Body of pancreas (tissue), 4 donors: ENCODE results near the gene LY6G6D. TPM values are rescaled to one million over a fixed set of nuclear protein-coding genes. Genes with fewer than 3 reads are reported as not detected.

Experiments used
- ATAC-seq: fragments of 150-250 bp; one replicate; pipeline ENCODE4 v1.9.1; 2016
- DNase-seq, 4 donors: peaks; one replicate each; pipeline ENCODE4 v3.0.0-alpha.2; 2019
- H3K27ac ChIP-seq, 4 donors: fragments of 200-600 bp; sonication (generic); 1 replicate in 3 of 4; 2 replicates in 1 of 4; pipeline versions ENCODE4 v1.5.1 to v1.6.1; 2016 to 2019; ENCODE audit warnings: mild to moderate bottlenecking in 1 of 4, mixed read lengths in 1 of 4, moderate library complexity in 1 of 4
- H3K27me3 ChIP-seq, 2 donors: fragments of 200-600 bp; sonication (generic); one replicate each; pipeline ENCODE4 v1.6.0; 2016; ENCODE audit warnings: mild to moderate bottlenecking in 1 of 2
- H3K36me3 ChIP-seq, 2 donors: fragments of 200-600 bp; sonication (generic); replicated peaks in 1 of 2; 2 replicates each; pipeline ENCODE4 v1.5.1; 2016; ENCODE audit warnings: low read depth in 2 of 2; ENCODE audit not compliant: insufficient read depth in 1 of 2
- H3K4me1 ChIP-seq: fragments of 200-600 bp; sonication (generic); one replicate; pipeline ENCODE4 v1.6.0; 2016
- H3K4me3 ChIP-seq, 2 donors: fragments of 200-600 bp; sonication (generic); 1 replicate in 1 of 2; 2 replicates in 1 of 2; pipeline ENCODE4 v1.5.1; 2016 to 2019
- H3K9me3 ChIP-seq, 3 donors: fragments of 200-600 bp; sonication (generic); 1 replicate in 2 of 3; 2 replicates in 1 of 3; pipeline ENCODE4 v1.5.1; 2016
- POLR2A ChIP-seq, 3 donors: fragments of 450-650 bp; IDR thresholded peaks; one replicate each; pipeline ENCODE4 v1.6.1; 2016; ENCODE audit warnings: antibody characterized with exemption in 3 of 3, mild to moderate bottlenecking in 2 of 3
- WGBS, 2 donors: methylation state at CpG; one replicate each; pipeline ENCODE4 v1.1.5; 2017; 5-methylcytosine and 5-hydroxymethylcytosine counted together
- intact Hi-C: fragments of 100-400 bp; cut with DNase I; formaldehyde crosslinking; loops from one replicate; pipeline ENCODE4 v1.15.1; 2023
- total RNA-seq, 2 donors: library from RNA; depleted of rRNA; stranded (reverse); fragments of >200 nt; gene quantifications; one replicate each; pipeline ENCODE4 v1.1.0, GENCODE V29; 2016
- TF ChIP-seq, protein P1 (sequence below), 7 experiments: fragments of 450-650 bp in 4 of 7; fragments of 200-600 bp in 3 of 7; sonication (generic) in 3 of 7; IDR thresholded peaks; one replicate each; pipeline ENCODE4 v1.5.1; 2016 to 2019; ENCODE audit warnings: antibody characterized with exemption in 7 of 7

LY6G6D gene
- total RNA-seq, 2 donors from 2014 or later, result not detected

DNA sequence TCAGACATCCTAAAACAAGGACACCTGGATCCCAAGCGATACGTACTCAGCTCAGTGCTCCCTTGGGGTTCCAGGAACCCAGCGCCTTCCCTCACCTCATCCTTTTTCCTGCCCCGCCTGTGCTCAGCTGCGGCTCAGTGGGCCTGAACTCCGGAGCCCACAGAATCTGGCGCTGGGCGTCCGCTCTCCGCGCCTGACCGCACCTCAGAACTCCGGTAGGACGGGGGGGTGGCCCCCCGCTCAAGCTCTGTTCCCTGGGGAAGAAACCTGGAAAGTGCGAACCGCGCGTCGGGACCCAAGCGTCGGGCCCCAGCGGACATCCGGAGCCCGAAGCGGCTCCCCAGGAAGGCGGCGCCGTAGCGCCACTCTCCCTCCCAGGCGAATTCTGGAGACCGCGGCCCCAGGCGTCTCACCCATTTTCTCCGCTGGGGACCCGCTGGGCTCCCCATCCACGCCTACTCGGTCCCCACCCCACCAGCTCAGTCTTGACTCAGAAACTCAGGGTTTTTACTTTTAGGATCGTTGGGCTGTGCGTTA lies 33.9 kb upstream of the LY6G6D start:
- intact Hi-C loops, result loop anchor here (5.0 kb wide), 1 partner anchor 271 kb away; no protein-coding TSS in a partner anchor
- Histone ChIP-seq H3K9me3 (no peaks in the 10 kb centered on the region), H3K27me3 (no peaks in the 10 kb centered on the region), H3K27ac (peak overlapping the region in 3 of 4 donors; percentile 59 to 82 (median 70)), H3K36me3 (no peaks in the 10 kb centered on the region), H3K4me3 (peak overlapping the region in 1 of 2 donors; percentile 18), H3K4me1 (peaks cover 27% of the 10 kb centered on the region)
- WGBS, 2 donors, result 0 to 3% methylated on average over 3 to 29 of the region's 40 CpGs
- DNase-seq (peak; percentile 33 to 61 (median 42)), ATAC-seq (peak; percentile 51)
- TF ChIP-seq, protein P1, sequence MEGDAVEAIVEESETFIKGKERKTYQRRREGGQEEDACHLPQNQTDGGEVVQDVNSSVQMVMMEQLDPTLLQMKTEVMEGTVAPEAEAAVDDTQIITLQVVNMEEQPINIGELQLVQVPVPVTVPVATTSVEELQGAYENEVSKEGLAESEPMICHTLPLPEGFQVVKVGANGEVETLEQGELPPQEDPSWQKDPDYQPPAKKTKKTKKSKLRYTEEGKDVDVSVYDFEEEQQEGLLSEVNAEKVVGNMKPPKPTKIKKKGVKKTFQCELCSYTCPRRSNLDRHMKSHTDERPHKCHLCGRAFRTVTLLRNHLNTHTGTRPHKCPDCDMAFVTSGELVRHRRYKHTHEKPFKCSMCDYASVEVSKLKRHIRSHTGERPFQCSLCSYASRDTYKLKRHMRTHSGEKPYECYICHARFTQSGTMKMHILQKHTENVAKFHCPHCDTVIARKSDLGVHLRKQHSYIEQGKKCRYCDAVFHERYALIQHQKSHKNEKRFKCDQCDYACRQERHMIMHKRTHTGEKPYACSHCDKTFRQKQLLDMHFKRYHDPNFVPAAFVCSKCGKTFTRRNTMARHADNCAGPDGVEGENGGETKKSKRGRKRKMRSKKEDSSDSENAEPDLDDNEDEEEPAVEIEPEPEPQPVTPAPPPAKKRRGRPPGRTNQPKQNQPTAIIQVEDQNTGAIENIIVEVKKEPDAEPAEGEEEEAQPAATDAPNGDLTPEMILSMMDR (IDR thresholded peaks at IDR 0.05), result peak in 2 of 7 experiments; percentile 6 to 37
- TF ChIP-seq POLR2A (IDR thresholded peaks at IDR 0.05), result peak in 2 of 3 donors; percentile 48 to 49

DNA sequence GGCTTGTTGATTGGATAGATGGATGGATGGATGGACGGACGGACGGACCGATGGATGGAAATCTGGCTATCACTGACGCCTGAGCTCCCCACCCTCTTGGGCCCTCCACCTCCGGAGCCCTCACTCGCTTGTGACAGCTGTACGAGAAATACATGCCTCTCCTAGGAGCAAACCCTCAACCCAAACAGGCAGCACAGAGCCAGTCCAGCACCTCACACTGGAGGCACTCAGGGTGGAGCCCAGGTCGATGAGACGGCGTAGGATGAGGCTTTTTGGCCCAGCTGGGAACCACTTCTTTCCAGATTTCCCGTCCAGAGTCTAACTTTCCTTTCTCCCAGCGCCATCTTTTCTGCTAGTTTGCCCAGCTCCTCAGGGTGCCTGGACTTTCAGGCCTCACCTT lies 31.6 kb upstream of the LY6G6D start:
- no peak overlapping the region for H3K4me3 ChIP-seq
- TF ChIP-seq POLR2A (IDR thresholded peaks at IDR 0.05), result no peak
- TF ChIP-seq, protein P1 (IDR thresholded peaks at IDR 0.05), result no peak
- no peaks in the 10 kb centered on the region for H3K27me3 ChIP-seq
- no peak for DNase-seq
- peak overlapping the region in 2 of 4 donors; percentile 31 to 60 for H3K27ac ChIP-seq
- no peaks in the 10 kb centered on the region for H3K9me3 ChIP-seq
- WGBS, 2 donors, result 64 to 76% methylated on average over 13 of the region's 13 CpGs
- peaks cover 0 to 8% of the 10 kb centered on the region in 2 donors for H3K36me3 ChIP-seq
- no peak for ATAC-seq
- H3K4me1 ChIP-seq, result peaks cover 27% of the 10 kb centered on the region
- intact Hi-C loops, result loop anchor here (5.0 kb wide), 1 partner anchor 269 kb away; no protein-coding TSS in a partner anchor

DNA sequence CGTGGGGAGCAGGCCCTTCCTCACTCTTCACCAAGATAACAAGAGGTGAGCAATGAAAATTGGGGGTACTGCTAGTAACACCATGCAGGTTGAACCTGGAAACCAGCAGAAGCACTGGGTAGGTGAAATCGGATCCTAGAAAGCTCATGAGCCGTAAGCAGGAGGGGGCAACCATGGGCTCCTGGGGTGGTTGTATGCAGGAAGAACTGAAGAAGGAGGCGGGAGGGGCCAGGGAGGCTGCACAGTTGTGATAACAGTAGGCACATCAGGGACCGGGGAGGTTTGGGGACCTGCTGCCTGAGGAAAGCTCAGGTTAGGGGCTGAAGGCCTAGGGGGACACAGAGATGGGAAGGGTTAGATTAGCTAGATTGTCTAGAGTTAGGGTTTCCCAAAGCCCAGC lies 28.7 kb upstream of the LY6G6D start:
- Histone ChIP-seq H3K9me3 (no peaks in the 10 kb centered on the region), H3K4me1 (peaks cover 14% of the 10 kb centered on the region), H3K4me3 (no peak overlapping the region), H3K36me3 (peaks cover 0 to 13% of the 10 kb centered on the region in 2 donors), H3K27ac (no peak overlapping the region), H3K27me3 (no peaks in the 10 kb centered on the region)
- WGBS, 2 donors, result 75 to 82% methylated on average over 5 of the region's 5 CpGs
- intact Hi-C loops, result no loop called here
- ATAC-seq (no peak), DNase-seq (no peak)
- no peak for TF ChIP-seq POLR2A (IDR thresholded peaks at IDR 0.05)
- TF ChIP-seq, protein P1 (IDR thresholded peaks at IDR 0.05), result no peak

DNA sequence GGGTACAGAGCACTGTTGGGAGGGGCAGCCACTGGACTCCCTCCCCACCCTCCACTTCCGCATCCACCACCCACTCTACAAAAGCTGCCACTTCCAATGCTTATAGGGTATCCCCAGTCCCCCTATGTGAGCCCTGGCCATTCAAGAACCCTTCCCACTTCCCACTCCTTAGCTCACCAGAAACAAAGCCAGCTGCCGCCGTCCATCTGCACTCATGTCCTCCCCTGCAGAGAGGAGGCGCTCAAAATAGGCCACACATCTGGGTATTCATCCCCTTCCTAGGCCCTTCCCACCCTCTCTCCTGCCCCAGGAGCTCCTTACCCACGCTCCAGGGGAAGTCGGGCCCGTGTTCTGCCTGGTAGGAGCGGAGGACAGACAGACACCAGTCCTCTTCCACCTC lies 27.8 kb upstream of the LY6G6D start:
- TF ChIP-seq, protein P1 (IDR thresholded peaks at IDR 0.05), result no peak
- TF ChIP-seq POLR2A (IDR thresholded peaks at IDR 0.05), result no peak
- peaks cover 10% of the 10 kb centered on the region for H3K4me1 ChIP-seq
- H3K27ac ChIP-seq, result no peak overlapping the region
- no peaks in the 10 kb centered on the region for H3K27me3 ChIP-seq
- 81 to 95% methylated on average over 8 of the region's 8 CpGs for WGBS, 2 donors
- H3K9me3 ChIP-seq, result no peaks in the 10 kb centered on the region
- DNase-seq, result no peak
- no peak for ATAC-seq
- intact Hi-C loops, result no loop called here
- peaks cover 0 to 15% of the 10 kb centered on the region in 2 donors for H3K36me3 ChIP-seq
- no peak overlapping the region for H3K4me3 ChIP-seq
